Stimulated activated CD8-positive, alpha-beta memory T cell treated with anti-CD3 and anti-CD28 coated beads, Interleukin-7, amount 100 ng/mL, for 4 hours (primary cell): ENCODE measurements around the gene RAD54L2.
"Not testable (repeated sequence)": the region's sequence is repeated elsewhere in the genome, so short reads cannot be mapped to it uniquely, and the experiment has no call there.

Experiments used
- DNase-seq, 2 donors: peaks; one replicate each; pipeline ENCODE4 v3.0.0-alpha.2; 2020; ENCODE audit warnings: low read depth in 2 of 2

The RAD54L2 gene, protein sequence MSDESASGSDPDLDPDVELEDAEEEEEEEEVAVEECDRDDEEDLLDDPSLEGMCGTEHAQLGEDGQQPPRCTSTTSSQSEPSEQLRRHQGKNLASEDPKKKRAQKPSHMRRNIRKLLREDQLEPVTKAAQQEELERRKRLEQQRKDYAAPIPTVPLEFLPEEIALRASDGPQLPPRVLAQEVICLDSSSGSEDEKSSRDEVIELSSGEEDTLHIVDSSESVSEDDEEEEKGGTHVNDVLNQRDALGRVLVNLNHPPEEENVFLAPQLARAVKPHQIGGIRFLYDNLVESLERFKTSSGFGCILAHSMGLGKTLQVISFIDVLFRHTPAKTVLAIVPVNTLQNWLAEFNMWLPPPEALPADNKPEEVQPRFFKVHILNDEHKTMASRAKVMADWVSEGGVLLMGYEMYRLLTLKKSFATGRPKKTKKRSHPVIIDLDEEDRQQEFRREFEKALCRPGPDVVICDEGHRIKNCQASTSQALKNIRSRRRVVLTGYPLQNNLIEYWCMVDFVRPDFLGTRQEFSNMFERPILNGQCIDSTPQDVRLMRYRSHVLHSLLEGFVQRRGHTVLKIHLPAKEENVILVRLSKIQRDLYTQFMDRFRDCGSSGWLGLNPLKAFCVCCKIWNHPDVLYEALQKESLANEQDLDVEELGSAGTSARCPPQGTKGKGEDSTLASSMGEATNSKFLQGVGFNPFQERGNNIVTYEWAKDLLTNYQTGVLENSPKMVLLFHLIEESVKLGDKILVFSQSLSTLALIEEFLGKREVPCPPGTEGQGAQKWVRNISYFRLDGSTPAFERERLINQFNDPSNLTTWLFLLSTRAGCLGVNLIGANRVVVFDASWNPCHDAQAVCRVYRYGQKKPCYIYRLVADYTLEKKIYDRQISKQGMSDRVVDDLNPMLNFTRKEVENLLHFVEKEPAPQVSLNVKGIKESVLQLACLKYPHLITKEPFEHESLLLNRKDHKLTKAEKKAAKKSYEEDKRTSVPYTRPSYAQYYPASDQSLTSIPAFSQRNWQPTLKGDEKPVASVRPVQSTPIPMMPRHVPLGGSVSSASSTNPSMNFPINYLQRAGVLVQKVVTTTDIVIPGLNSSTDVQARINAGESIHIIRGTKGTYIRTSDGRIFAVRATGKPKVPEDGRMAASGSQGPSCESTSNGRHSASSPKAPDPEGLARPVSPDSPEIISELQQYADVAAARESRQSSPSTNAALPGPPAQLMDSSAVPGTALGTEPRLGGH (N-terminal part only)

DNA sequence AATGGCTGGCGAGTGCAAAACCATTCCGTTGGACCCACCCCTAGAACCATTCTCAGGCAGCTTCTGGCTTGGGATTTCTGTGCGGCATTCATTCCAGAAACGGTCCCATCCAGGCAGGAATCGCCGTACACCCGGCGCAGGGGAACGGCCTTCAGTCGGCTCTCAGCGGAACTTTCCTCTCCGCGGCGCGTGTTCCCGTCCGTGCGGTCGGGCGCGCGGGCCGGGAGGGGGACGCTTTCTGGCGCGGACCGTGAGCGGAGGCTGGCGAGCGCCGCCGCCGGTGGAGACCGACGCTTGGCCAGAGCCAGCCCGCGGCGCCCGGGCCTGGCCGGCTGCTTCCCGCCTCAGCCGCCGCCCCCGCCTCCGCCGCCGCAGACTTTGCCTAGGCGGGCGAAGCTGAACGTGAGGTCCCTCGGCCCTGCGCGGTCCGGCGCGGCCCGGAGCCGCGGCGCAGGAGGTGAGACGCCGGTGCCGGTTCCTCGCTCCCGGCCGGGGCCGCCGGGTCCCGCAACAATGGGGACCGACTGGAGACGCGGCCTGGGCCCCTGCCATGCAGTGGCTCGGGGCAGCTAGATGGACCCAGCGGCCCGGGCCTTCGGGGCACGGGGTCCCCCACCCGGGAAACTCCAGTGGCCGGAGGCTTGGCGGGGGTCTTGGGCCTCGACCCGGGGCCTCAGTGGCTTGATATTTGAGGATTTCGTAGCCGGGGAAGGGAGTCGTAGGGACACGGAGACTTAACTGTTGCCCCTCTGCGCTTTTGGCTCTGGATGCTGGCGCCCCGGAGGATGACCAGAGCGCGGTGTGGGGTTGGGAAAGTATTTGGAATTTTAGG lies at the start of gene RAD54L2:
Gene RAD54L2 (plus strand): TSS at position 261 of the 832 bp plus-strand sequence. CDS start 51,702 bp downstream, outside the sequence.
- DNase-seq: peak; percentile 47 to 74

DNA sequence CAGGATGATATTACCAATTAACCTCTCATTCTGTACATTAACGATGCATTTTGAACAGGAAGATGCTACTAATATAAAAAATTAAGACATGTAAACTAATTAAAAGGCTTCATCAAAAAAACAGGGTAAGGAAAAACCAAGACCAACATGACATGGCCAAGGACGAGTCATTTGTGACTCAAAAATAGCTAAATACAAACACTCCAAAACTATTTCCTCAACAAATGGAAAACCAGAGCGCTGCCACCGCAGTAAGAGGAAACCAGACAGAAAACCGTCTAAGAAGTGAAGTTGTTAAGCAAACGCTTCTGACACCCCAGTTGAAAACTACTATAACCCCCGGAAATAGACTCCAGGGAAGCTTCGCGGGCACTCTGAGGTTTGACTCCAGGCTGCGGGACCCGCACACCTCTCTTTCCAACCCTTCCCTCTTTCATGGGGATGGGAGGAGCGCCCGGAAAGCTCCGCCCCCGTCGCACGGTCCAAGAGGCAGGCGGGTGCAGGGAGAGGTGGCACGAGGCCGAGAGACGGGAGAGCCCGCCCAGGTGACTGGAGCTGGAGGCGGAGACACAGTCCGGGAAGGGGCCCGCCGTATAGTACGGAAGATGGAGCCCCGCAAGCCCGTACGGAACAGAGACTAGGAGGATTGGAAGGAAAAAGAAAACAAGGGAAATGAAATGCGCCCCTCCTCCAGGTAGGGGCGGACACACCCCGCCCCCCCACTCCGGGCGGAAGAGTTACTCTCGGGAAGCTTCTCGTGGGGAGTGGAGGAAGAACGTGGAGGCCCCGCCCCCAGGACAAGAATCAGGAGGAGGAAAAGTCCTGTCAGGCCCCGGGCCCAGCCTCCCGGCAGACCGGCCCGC lies 39.4 kb upstream of the RAD54L2 start:
- peak; percentile 67 to 78 for DNase-seq

- no peak for DNase-seq
Observed at GRCh38 chr3:51500632-51501131, 37.8 kb upstream of the RAD54L2 start.

GRCh38 chr3:51501833-51502561 lies 36.5 kb upstream of the RAD54L2 start:
- DNase-seq: peak; percentile 60 to 64

GRCh38 chr3:51502562-51502910 lies 36.0 kb upstream of the RAD54L2 start:
- no peak for DNase-seq

DNA sequence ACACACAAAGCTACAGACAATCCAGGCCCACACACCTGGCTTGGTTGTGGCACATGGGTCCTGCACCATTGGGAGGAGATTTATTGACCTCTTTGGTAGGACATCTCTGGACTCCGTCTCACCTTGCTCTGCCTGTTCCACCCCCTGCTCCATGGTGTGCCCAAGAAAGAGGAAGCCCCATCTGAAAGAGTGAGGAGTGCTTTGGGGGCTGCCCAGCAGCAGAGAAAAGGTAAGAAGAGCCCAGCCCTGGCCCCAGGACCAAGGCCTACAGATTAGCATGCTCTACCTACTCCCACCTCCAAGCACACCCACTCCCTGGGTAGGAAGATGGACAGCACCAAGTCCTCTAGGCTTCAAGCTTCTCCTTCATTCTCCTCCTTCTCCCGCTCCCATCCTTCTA lies 35.5 kb upstream of the RAD54L2 start:
- no peak for DNase-seq

DNA sequence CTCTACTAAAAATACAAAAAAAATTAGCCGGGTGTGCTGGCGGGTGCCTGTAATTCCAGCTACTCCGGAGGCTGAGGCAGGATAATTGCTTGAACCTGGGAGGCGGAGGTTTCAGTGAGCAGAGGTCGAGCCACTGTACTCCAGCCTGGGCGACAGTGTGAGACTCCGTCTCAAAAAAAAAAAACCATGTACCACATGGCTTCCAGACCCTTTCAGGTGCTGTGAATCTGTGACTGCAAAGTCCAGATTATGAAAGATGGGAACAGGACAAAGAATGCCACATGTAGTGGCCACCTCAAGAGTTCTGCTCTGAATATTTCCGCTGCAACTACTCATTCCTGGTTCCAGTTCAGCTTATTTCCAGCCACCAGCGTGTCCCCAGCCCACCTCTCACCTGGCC lies 30.3 kb upstream of the RAD54L2 start:
- DNase-seq: no peak

DNA sequence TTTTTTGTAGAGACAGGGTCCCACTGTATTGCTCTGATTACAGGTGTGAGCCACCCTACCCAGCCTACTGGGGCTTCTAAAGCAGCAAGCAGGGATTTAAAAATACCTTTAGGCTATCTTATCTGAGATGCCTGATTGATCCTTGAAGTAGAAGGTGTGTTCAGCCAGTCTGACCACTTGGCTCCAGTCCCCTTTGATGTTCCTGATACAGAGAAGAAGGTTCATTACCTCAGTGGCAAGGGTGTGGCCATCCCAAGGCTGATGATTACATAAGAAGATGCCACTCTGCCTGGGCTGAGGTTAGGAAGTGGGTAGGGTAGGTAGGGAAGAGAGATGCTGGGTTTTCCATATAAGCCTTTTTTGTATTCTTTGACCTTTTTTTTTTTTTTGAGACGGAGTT lies 27.5 kb upstream of the RAD54L2 start:
- DNase-seq: no peak

- no peak for DNase-seq
Observed at GRCh38 chr3:51514210-51514609, 24.3 kb upstream of the RAD54L2 start.

- DNase-seq: no peak
Observed at GRCh38 chr3:51519848-51520247, 18.7 kb upstream of the RAD54L2 start.

- not testable (repeated sequence) for DNase-seq
Observed at GRCh38 chr3:51520906-51521730, 17.4 kb upstream of the RAD54L2 start.

GRCh38 chr3:51522273-51522962 lies 16.1 kb upstream of the RAD54L2 start:
- no peak for DNase-seq

DNA sequence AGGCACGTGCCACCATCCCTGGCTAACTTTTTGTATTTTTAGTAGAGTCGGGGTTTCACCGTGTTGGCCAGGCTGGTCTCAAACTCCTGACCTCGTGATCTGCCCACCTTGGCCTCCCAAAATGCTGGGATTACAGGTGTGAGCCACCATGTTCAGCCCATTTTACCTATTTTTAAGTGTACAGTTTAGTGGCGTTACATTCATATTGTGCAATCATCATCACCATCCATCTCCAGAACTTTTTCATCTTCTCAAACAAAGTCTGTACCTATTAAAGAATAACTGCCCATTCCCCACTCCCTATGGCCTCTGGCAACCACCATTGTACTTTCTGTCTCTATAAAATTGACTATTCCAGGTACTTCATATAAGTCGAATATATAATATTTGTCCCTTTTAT lies 13.6 kb upstream of the RAD54L2 start:
- DNase-seq: not testable (repeated sequence)

- DNase-seq: no peak
Observed at GRCh38 chr3:51530485-51530884, 8.0 kb upstream of the RAD54L2 start.

DNA sequence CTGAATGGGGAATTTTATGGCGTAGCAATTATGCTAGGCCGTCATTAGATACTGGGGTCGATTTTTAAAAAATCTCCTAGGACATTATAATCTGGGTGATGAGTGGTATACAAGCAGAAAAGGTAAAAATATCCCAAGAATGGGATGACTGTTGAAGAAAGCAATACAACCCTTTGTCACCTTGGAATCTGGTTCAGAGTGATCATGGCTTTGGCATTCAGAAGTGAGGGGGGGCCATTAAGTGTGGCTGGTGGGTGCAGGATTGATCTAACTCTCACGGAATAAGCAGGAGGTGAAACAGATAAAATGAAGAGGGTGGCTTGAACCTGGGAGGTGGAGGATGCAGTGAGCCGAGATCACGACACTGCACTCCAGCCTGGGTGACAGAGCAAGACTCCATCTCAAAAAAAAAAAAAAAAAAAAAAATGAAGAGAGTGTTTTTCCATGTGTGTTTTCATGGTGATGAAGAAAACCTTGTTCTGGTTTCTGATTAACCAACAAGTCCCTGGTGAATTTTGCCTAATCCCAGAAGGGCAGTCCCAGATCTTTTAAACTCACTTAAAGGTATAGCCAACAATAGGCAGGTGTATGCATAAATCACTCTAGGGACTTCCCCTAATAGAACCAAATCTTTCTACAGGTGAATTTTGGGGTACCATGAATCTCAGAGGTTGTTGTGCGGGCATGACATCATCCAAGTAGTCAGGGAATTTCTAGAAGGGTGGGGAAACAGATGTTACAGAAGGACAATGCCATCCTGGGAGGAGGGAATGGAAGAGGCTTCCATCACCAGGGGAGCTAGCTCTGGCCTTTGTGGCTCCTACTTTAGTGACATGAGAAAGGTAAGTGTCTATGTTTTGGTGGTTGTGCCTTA lies 3.1 kb upstream of the RAD54L2 start:
- no peak for DNase-seq

GRCh38 chr3:51537631-51538030 lies 888 bp upstream of the RAD54L2 start:
- DNase-seq: not testable (repeated sequence)

DNA sequence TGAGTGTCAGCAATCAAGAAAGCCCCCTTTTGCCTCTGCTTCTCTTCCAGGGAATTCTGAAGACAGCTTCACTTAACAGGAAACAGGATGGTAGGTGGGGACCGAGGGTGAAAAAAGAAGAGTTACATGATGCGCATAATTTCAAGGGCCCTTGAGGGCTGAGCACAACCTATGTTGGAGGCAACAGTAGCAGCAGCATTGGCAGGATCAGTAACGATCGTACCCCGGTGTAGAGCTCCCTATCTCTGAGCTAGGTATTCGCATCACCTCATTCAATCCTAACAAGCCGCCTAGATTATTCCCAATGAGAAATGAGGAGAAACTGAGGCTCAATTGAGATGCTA lies 432 bp upstream of the RAD54L2 start:
- DNase-seq: no peak
